T-helper 1 cell treated with Interleukin-12 subunit alpha and Interleukin-12 subunit beta and Interleukin-4 antibody, amounts not matched to agents 30 ng/mL and 1 ng/mL, for 36 hours (primary cell): Measurements from ENCODE around the gene IER5. TPM values are rescaled to one million over a fixed set of nuclear protein-coding genes. Genes with fewer than 3 reads are reported as not detected.

Experiments used
- intact Hi-C: fragments of 100-400 bp; cut with micrococcal nuclease; formaldehyde crosslinking; loops from one replicate; pipeline ENCODE4 v1.15.1; 2024
- total RNA-seq: library from RNA; stranded (reverse); gene quantifications from 2 replicates; pipeline ENCODE4 v1.2.3, GENCODE V29; 2022

The IER5 gene
- total RNA-seq, 1 donor from 2014 or later, result 62.1 TPM

DNA sequence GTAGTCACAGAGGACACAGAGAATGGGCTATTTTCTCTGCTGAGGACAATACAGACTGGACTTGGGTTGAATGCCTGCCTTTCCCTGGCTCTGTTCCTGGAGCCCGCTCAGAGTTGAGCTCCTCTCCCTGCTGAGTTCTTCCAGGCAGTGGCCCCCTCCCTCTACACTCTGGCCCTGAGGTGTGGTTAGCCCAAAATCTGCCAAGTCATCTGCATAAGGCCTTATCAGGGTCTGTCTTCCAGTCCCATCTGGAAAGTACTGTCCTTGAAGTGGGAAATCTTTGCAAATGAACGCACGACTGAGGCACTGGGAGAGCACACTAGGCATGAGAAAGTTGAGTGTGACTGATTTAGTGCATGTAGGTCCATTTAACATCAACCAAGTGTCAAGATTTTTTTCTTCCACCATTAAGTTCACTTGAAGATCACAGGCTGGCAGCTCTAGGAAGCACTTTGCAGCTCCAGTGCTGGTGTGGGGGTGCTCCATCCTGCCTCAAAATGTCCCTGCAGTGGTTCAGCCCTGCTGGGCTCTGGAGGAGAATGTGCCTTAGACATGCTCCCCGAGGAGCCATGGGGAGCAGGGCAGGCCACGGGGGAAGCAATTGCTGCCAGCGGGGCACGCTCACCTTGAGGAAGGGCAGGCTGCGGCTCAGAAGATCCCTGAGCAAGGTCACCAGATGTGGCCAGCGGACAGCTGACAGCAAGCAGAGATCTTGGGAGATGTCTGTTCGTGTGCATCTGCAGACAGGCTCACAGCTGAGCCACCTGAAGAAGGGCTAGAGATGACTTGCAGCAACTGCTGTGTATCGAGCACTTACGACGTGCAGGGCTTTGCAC is 41.5 kb downstream of the IER5 start:
- intact Hi-C loops, result no loop called here

DNA sequence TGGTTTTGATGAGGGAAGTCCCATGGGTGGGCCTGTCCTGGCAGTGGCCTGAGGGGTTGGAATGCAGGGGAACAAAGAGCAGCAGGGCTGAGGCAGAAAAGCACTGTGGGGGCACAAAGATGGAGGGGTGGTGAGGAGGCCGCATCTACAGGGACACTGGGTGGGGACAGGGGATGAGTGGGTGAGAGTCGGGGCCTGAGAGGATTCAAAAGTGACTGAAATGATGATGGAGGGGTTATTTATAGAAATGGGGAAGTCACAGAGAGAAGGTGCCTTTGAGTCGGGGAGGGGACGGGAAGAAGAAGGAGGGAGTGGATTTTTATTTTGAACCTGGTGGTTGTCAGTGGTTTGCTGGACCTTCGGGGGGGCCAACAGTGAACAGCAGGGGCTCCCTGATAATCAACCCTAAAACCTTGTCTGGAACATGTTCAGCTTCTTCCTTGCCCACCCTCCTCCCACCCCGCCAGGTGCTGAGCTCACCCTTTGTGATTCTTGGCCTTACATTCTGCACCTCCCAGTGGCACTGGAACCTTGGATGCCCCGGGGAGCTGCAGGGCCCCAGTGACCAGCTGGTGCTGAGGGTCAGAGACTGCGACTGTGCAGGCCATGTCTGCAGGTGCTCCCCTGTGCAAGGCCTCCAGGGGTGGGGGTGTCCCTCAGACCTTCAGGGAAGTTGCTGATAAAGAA is 42.9 kb downstream of the IER5 start:
- intact Hi-C loops, result no loop called here

DNA sequence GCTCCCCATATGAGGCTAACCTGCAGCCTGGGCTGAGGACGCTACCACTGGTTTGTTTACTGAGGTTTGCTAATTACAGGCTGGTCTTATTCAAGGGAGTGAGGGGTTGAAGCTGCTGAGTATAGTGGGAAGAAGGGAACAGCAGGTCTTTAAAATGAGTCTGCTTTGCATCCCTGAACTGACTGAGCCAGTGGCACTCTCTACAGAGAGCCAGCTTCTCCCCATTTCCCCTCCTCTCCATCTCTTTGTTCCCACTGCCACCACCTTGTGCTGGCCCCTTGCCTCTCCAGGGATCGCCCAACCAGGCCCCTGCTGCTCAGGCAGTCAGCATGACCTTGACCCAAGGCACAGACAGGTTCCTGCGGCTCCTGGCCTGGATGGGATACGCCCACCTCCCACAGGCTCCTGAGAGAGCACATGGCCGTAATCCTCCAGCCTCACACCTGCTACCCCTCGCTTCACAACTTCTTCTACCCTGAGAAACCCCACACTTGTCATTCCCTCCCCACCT is 45.0 kb downstream of the IER5 start:
- intact Hi-C loops, result no loop called here

DNA sequence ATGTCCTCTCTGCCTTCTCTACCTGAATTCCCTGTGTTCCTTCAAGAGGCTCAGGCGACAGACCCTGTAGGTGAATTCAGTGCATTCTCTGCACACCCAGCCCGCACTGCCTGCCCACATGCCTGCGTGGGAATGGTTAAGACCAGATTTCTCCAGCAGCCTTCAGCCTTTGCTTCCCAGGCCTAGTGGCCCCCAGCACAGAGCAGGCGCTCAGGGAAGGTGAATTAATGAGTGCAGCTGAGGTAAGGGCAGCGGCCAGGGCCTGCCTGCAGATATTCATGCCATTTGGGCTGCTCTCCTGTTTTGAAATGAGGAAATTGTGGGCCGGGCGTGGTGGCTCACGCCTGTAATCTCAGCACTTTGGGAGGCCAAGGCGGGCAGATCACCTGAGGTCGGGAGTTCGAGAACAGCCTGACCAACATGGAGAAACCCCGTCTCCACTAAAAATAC is 45.5 kb downstream of the IER5 start:
- intact Hi-C loops, result loop anchor here (1.0 kb wide), 1 partner anchor 44 kb away; no protein-coding TSS in a partner anchor

DNA sequence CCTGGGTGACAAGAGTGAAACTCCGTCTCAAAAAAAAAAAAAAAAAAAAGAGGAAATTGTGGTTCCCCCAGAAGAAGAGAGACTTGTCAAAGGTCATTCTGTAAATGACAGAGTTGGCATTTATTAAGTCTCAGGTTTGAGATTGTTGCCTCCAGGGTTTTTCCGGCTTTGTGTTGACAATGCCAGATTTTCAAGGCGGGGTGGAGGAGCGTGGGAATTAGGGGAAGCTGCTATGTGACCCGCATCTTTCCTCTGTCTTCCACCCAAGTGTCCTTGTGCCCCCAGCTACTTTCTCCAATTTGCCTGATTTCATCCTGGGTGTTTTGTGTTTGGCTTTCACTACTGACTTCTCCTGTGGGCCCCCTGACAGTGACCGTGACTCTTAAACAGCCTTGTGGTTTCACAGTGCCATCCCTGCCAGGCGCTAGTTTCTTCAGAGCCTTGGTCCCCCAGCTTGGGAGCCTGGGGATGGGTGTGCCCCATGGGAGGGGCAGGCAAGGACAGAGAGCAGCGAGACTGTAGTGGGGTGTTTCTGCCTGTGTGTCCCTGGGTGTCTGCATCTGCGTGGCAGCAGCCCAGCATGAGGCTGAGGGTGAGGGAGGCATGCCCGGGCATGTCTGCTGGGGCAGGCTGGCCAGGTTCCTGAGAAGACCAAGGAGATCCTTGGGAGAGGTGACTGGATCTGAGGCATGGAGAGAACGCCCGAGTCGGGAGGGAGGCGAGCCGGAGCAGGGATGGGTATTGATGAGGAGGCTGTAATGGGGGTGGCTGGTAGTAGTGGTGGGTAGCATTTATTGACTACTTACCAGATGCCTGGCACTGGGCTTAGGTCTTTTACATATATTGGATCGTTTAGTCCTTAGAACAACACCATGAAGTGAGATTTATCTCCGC is 46.3 kb downstream of the IER5 start:
- intact Hi-C loops, result loop anchor here (1.0 kb wide), 2 partner anchors 29 to 44 kb away; no protein-coding TSS in a partner anchor

DNA sequence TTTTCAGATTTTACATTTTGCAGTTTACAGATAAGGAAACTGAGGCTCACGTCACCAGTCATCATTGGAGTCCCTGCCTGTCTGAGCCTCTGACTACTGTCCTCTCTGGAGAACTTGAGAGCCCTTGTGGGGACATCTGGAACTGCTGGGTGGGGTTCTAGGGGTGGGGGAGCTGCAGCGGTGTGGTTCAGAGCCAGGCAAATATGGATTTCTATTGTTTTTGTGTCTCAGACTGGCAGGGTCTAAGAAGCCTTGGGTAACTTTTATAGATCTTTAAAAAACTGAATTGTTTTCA is 46.9 kb downstream of the IER5 start:
- intact Hi-C loops, result loop anchor here (1.0 kb wide), 1 partner anchor 30 kb away; no protein-coding TSS in a partner anchor

DNA sequence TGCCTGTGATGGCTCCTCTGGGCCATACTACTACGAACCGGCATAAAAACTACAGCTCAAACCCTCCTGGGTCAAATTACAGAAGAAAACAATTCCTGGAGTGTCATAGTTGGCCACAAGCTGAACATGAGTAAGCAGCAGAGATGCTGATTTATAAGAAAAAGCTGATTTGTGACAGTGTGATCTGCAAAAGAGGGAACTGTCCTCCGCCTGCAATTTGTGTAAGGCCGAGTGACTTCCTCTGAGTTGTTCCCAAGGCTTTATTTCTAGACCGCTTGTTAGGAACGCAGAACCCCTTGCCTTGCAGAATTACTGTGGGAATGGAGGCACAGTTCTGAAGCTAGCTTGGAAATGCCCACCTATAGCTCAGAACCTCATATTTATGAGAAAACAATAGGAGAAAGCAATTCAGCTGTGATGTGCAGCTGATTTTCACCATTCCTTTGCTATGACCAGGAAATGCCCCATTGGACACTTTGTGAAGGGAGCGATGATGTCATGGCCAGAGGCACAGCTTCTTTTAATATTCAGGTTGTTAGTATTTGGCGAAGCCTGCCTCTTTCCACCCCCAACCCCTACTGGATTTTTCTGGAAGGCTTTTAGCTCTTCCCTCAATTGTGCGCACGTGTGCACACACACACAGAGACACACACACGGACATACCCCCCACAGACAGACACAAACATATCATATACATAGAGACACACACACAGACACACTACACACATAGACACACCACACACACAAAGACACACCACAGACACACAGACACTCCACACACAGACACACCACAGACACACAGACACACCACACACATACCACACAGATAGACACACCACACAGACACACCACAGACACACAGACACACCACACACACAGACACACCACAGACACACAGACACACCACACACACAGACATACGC is 47.6 kb downstream of the IER5 start:
- intact Hi-C loops, result loop anchor here (1.0 kb wide), 1 partner anchor 31 kb away; no protein-coding TSS in a partner anchor

DNA sequence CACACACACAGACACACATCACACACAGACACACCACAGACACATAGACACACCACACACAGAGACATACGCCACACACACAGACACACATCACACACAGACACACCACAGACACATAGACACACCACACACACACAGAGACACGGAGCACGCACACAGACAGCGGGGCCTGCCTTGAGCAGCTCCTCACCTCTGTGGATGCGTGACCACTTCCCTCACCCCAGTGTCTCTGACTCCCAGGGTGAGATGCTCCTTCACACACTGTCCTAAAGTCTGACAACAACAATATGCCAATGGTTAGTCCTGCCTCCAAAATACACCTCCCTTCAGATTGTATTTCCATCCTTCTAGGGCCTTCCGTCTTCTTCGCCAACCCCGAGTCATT is 48.2 kb downstream of the IER5 start:
- intact Hi-C loops, result no loop called here

DNA sequence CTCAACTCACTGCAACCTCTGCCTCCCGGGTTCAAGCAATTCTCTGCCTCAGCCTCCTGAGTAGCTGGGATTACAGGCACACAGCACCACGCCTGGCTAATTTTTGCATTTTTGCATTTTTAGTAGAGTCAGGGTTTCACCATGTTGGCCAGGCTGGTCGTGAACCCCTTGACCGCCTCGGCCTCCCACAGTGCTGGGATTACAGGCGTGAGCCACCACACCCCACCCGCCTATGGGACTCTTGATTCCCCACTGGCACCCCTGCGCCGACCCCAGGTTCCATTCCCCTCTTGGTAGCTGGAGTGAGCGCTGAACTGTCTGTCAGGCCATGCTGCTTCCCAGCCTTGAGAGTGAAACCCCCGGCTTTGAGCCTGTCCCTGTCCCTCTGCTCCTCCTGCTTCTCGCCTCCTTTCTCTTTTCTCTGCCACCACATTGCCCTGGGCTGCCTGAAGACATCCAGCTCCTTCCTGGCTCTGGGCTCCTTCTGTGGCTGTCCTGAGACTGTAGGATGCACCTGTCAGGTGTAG is 48.8 kb downstream of the IER5 start:
- intact Hi-C loops, result no loop called here

DNA sequence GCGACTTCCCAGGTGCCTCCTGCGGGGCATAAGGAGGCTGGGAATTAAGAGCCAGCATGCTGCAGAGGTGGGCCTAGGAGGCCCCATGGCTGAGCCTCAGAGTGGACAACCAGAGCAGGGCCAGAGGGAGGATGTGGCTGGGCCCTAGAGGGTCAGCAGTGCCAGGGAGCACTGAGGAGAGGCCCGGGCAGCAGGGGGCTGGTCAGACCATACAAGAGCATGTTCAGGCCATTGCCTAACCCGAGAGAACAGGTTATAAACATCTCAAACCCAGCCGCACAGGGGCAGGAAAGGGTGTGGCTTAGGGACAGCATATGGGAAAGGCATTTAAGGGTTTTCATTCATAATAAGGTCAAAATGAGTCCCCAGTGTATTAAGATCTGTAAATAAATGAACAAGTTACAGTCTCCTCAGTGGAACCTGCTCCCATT is 51.1 kb downstream of the IER5 start:
- intact Hi-C loops, result loop anchor here (2.0 to 5.0 kb wide), 3 partner anchors 159 to 637 kb away; partner anchors contain the start of genes ACBD6 and XPR1

DNA sequence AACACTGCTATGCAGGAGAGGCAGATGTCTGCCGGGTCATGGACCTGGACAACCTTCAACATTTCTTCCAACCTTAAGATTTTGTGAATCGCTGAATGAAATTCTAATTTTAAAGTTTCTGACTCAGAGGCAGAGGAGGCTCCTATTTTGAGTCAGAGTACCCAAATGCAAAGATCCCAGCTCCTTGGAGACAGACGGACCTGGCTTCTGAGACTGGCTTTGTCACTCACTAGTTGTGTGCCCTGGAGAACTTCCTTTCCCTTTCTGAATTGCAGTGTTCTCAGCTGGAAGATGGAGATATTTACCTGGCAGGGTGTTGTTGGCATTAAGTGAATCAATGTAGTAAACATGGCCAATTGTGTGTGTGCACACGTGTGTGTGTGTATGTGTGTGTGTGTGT is 51.9 kb downstream of the IER5 start:
- intact Hi-C loops, result loop anchor here (2.0 to 5.0 kb wide), 3 partner anchors 160 to 638 kb away; partner anchors contain the start of genes ACBD6 and XPR1

DNA sequence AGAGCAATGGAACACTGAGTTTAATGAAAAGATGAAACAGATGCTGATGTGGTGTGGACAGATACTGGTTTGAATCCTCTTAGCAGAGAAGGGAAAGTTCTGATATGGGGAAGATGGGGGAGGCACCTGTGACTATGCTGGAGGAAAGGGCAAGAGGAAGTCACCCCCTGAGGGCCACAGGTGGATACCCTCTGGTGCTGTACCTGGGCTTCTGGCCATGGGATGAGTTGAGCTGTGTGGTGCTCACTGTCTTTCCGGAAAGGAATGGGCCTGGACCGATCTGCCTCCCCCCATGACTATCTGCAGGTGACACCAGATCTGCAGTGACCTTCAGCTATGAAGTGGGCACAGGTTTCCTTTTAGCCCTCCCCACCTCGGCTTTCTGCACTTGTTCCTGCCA is 52.4 kb downstream of the IER5 start:
- intact Hi-C loops, result loop anchor here (1.0 to 5.0 kb wide), 4 partner anchors 8 to 639 kb away; partner anchors contain the start of genes ACBD6 and XPR1

DNA sequence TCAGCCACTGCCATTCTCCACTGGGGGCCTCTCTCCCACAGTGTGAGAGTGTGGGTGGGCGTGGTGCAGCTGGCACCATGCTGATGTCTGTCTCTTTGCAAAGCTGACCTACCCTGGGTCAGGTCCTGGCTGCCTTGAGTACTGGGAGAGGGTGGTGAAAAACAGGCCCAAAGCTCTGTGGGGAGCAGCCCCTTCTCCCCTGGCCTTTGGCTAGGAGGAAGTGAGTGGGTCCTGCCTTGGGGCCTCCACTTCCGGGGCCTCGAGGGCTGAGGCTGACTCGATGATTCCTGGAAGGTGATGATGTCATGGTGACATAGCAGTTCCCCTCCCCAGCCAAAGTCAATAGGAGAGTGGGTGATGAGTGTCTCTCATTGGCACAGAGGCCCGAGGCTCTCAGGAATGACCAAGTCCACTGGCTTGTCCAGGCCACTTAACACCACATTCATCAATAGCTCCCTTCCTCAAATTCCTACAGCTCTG is 53.0 kb downstream of the IER5 start:
- intact Hi-C loops, result loop anchor here (1.0 to 5.0 kb wide), 4 partner anchors 8 to 639 kb away; partner anchors contain the start of genes ACBD6 and XPR1

Other genes with a start within 250 kb of the IER5 start
- 0.37 and 0.76 TPM in 2 replicates for gene KIAA1614, start 175.8 kb upstream of the IER5 start, total RNA-seq
- gene STX6, start 65.8 kb upstream of the IER5 start, total RNA-seq, result 25.8 and 26.8 TPM in 2 replicates
- gene MR1, start 54.7 kb upstream of the IER5 start, total RNA-seq, result 38.8 and 39.7 TPM in 2 replicates